ENCODE measurements around the gene FOXA1.

Gene FOXA1

DNA sequence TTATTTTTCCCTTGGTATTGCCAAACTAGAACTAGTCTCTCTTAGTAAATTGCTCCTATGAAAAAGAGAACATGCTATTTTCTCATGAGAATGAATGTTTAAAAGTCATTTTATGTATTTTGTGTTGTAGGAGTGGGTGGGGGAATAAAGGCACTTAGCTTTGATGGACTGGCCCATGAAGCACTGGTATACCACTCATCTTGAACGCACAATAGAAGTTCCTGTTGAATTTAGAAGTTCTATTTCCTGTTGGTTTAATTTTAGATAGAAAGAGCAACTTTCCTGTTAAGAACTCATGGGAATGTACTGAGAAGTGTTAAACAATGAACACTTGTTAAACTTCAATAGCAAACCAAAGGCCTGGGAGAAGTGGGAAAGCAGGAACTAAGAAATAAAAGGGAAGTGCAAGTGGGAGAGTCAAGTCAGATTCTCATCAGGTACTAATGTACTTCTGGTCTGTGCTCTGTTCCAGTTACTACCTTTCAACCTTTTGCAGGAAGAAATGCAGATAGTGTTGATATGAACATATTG lies 23.5 kb upstream of the FOXA1 start:
- TF ChIP-seq JUND (IDR thresholded peaks at IDR 0.05; ENCODE audit: low read depth), result no peak
- in situ Hi-C loops (cut with HindIII; ENCODE audit: low pct_unique_long_range_greater_than_20kb, low sequenced_read_pairs), result no loop called here
- DNase-seq (ENCODE audit: low read depth in 1 of 2, low spot score in 1 of 2), result peak in 1 of 2 experiments; percentile 73

- TF ChIP-seq JUND (IDR thresholded peaks at IDR 0.05; ENCODE audit: low read depth), result no peak
- no peak for DNase-seq (ENCODE audit: low read depth in 1 of 2, low spot score in 1 of 2)
- in situ Hi-C loops (cut with HindIII; ENCODE audit: low pct_unique_long_range_greater_than_20kb, low sequenced_read_pairs), result no loop called here
Measured at GRCh38 chr14:37617864-37618365, 22.9 kb upstream of the FOXA1 start.

DNA sequence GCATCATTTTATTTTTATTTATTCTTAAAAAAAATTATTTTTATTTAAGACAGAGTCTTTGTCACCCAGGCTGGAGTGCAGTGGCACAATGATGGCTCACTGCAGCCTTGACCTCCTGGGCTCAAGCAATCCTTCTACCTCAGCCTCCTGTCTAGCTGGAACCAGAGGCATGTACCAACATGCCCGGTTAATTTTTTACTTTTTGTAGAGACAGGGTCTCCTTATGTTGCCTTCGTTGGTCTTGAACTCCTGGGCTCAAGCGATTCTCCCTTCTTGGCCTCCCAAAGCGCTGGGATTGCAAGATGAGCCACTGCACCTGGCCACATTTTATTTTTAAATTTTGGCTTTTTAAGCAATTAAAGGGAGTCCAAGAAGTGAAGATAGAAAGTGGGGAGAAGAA lies 21.8 kb upstream of the FOXA1 start:
- TF ChIP-seq JUND (IDR thresholded peaks at IDR 0.05; ENCODE audit: low read depth), result no peak
- in situ Hi-C loops (cut with HindIII; ENCODE audit: low pct_unique_long_range_greater_than_20kb, low sequenced_read_pairs), result no loop called here
- no peak for DNase-seq (ENCODE audit: low read depth in 1 of 2, low spot score in 1 of 2)

DNA sequence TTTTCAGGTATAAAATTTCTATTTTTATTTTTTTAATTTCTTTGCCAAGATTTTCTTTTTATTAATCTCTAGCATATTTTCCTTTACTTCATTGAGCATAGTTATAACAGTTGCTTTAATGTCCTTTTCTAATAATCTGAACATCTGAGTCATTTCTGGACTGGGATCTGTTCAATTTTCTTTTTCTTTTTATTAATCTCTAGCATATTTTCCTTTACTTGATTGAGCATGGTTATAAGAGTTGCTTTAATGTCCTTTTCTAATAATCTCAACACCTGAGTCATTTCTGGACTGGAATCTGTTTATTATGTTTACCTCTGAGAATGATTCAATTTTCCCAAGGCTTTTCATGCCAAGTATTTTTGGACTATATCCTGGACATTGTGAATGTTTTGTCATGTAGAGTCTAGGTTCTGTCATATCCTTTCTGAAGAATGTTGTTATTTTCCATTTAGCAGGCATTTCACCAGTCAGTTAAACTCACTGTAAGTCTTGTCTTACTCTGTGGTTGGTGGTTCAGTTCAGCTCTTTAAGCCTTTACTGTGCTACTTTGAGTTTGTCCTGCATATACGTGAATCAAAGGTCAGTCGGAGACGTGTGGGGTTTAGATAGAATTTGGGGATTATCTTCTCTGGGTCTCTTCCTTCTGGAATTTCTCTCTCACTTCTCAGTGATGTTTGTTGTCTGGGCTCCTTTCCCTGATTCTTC lies 20.7 kb upstream of the FOXA1 start:
- TF ChIP-seq JUND (IDR thresholded peaks at IDR 0.05; ENCODE audit: low read depth), result no peak
- DNase-seq (ENCODE audit: low read depth in 1 of 2, low spot score in 1 of 2), result no peak
- in situ Hi-C loops (cut with HindIII; ENCODE audit: low pct_unique_long_range_greater_than_20kb, low sequenced_read_pairs), result no loop called here

- in situ Hi-C loops (cut with HindIII; ENCODE audit: low pct_unique_long_range_greater_than_20kb, low sequenced_read_pairs), result no loop called here
- DNase-seq (ENCODE audit: low read depth in 1 of 2, low spot score in 1 of 2), result no peak
- no peak for TF ChIP-seq JUND (IDR thresholded peaks at IDR 0.05; ENCODE audit: low read depth)
Measured at GRCh38 chr14:37610945-37611523, 16.0 kb upstream of the FOXA1 start.

- in situ Hi-C loops (cut with HindIII; ENCODE audit: low pct_unique_long_range_greater_than_20kb, low sequenced_read_pairs), result no loop called here
- no peak for TF ChIP-seq JUND (IDR thresholded peaks at IDR 0.05; ENCODE audit: low read depth)
- DNase-seq (ENCODE audit: low read depth in 1 of 2, low spot score in 1 of 2), result no peak
Measured at GRCh38 chr14:37608649-37609048, 13.6 kb upstream of the FOXA1 start.

DNA sequence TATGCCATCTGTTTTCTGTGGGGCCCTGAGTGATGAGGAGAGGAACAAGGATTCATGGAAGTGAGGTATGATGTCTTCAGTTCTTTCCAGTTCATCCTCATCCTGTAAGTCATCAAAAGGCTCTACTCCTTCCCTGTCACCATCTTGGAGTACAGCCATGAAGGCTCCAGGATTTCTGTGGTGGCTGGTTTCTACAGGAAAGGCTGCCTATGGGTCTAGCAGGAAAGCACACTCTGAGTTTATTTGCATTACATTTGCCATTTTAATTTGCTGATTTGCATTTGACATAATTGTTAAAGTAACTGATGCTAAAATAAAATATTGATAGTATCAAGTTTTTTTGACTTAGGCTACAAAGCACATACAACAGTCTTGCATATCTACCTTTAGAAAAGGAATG lies 11.6 kb upstream of the FOXA1 start:
- in situ Hi-C loops (cut with HindIII; ENCODE audit: low pct_unique_long_range_greater_than_20kb, low sequenced_read_pairs), result no loop called here
- TF ChIP-seq JUND (IDR thresholded peaks at IDR 0.05; ENCODE audit: low read depth), result no peak
- DNase-seq (ENCODE audit: low read depth in 1 of 2, low spot score in 1 of 2), result no peak

DNA sequence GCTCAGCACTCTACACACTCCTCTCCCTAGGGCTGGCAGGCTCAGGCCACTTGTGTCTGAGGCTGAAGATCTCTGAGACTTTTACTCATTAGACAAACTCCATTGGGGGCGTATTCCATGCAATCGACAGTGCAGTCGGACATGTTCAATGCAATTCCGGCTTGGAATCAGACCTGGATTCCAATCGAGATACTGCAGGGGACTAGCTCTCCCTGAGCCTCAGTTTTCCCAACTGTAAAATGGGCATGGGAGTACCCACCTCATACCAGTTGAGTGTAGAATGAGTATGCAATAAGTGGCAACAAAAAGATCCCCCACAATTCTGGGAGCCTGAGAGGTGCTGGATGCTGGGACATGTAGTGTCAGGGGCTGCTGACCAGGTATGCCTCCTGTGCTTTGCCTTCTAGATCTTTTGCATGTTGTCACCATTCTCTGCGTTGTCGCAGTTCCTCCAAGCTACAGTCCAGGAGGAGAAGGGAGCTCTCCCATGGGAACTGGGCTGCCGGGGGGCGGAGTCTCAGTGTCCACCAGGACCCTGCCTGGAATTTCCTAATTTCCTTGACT lies 8.7 kb upstream of the FOXA1 start:
- DNase-seq (ENCODE audit: low read depth in 1 of 2, low spot score in 1 of 2), result no peak
- TF ChIP-seq JUND (IDR thresholded peaks at IDR 0.05; ENCODE audit: low read depth), result no peak
- in situ Hi-C loops (cut with HindIII; ENCODE audit: low pct_unique_long_range_greater_than_20kb, low sequenced_read_pairs), result no loop called here

DNA sequence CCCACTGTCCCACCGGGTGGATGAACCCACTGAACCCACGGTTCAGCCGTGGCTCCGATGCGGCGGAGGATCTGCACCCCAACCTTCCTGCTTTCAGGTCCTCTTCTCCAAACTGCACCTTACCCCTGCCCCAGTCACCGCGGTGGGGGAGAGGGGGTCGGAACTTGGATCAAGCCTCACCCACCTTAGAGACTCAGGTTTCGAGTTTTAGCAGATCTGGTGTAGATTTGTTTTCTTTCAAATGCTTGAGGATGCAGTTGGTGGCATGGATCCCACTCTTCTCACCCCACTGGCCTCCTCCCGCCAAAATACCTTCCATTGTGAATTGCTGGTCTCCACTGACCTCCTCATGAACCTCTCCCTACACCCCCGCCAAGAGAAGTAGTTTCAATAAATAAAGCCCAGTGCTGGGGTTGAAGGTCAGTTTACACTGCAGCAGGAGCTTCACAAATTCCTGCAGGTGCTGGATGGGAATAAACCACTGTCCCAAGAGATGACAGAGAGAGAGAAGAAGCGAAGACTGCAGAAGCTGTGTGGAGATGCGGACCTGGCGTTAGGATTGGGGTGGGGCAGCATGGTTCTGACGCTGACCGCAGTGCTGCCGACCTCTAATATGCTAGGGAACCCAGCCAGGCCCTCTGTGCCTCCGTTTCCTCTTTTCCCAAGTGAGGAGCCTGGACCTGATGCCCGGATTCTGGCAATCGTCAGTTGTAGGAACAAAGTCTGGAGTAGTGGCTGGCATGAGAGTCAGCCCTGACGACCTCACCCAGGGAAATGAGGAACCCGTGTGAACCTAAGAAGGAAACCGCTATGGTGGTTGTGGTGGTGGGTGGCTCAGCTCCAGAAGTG lies 7.8 kb upstream of the FOXA1 start:
- TF ChIP-seq JUND (IDR thresholded peaks at IDR 0.05; ENCODE audit: low read depth), result no peak
- in situ Hi-C loops (cut with HindIII; ENCODE audit: low pct_unique_long_range_greater_than_20kb, low sequenced_read_pairs), result no loop called here

DNA sequence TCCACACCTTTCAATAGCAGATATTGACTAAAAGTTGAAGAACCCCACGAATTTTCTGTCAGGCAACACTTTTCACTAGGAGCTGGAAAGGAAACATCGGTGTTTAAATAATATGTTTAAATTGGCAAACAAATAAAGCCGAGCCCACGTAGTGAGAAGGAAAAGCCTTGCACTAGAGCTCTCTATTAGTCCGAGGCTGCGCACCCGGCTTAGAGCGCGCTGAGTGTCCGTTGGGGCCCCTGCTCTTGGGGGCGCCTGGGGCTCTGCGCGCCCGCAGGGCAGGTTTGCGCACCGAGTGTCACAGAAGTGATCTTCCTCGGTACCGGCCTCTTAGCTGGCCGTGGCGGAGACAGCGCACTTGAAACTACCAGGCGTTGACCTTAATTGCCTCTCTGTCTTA lies 6.8 kb upstream of the FOXA1 start:
- TF ChIP-seq JUND (IDR thresholded peaks at IDR 0.05; ENCODE audit: low read depth), result no peak
- DNase-seq (ENCODE audit: low read depth in 1 of 2, low spot score in 1 of 2), result no peak
- in situ Hi-C loops (cut with HindIII; ENCODE audit: low pct_unique_long_range_greater_than_20kb, low sequenced_read_pairs), result no loop called here

More for the DNA sequence above, 7.8 kb upstream of the FOXA1 start:
- DNase-seq (ENCODE audit: low read depth in 1 of 2, low spot score in 1 of 2), result peak in 1 of 2 experiments; percentile 60

DNA sequence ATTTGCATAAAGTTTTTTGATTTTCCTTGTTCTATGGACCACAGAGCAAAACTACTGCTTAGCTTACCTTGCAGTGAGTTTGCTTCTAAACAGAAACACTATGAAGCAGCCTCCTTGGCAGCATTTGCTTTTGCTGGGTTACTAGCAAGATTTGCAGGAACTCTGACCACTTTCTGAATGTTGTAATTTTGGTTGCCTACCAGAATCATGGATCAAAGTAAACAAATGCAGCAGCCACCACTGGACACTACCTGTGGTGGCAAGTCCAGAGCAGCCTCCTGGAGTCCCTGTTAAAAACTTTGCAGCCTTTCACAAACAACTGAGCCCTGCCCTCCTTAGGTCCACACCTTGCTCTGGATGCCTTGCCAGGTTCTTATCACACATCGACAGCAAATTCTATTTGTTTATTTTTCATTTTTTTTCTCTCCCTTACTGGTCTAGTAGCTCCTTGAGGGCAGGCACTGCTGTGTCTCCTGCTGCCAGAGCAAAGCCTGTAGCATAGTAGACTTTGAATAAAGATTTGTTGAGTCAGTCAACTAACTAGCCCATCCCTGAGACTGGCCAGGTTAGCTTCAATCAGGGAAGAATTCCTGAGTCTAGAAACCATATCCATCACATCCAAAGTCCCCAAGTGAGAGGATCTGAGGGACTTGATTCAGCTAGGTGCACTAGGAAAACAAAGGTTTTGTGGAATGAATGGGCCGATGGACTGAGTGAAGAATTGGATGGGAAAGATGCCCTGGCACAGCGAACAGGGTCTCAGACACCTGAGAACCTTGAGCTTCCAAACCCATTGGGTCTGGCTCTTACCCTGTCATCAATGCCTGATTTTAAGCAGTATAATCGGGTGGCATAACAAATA lies 6.1 kb upstream of the FOXA1 start:
- in situ Hi-C loops (cut with HindIII; ENCODE audit: low pct_unique_long_range_greater_than_20kb, low sequenced_read_pairs), result no loop called here
- TF ChIP-seq JUND (IDR thresholded peaks at IDR 0.05; ENCODE audit: low read depth), result peak; percentile 11; the same call in 1 of the 2 replicates
- peak in 1 of 2 experiments; percentile 66 for DNase-seq (ENCODE audit: low read depth in 1 of 2, low spot score in 1 of 2)

All from T47D (cell line).